ENCODE results near the gene CCDC158. TPM values are rescaled to one million over a fixed set of nuclear protein-coding genes. Genes with fewer than 3 reads are reported as not detected.

The CCDC158 gene
- total RNA-seq, 2 experiments from 2014 or later, result not detected

Other genes with a start within 250 kb of the CCDC158 start
- 1 to 10 TPM; 2.6 to 3.1 TPM for gene SCARB2, start 207.3 kb downstream of the CCDC158 start, total RNA-seq
- gene FAM47E, start 169.4 kb downstream of the CCDC158 start, total RNA-seq, result not detected
- gene STBD1, start 114.4 kb downstream of the CCDC158 start, total RNA-seq, result under 1 TPM; 0.18 to 0.29 TPM
- not detected for gene SHROOM3, start 14.1 kb upstream of the CCDC158 start, total RNA-seq

Measured in activated CD8-positive, alpha-beta T cell treated with anti-CD3 and anti-CD28 coated beads for 36 hours (primary cell).